ENCODE data around the gene CACNA2D3. TPM values are rescaled to one million over a fixed set of nuclear protein-coding genes. Genes with fewer than 3 reads are reported as not detected.
"Not testable (repeated sequence)": the region's sequence is repeated elsewhere in the genome, so short reads cannot be mapped to it uniquely, and the experiment has no call there.

CACNA2D3 gene
- total RNA-seq, 4 donors from 2014 or later, result 0.30 to 9.6 (median 3.9) TPM

- DNase-seq (ENCODE audit: low spot score in 2 of 2), result no peak
- WGBS, 2 donors, result 93 to 94% methylated on average over 43 of the region's 43 CpGs
- no peaks in the 10 kb centered on the region for H3K27me3 ChIP-seq
- no peak overlapping the region for H3K27ac ChIP-seq
- H3K9me3 ChIP-seq, result peaks cover 0 to 4% (median 0%) of the 10 kb centered on the region in 4 donors
- no peaks in the 10 kb centered on the region for H3K4me1 ChIP-seq
- no peak for TF ChIP-seq EP300 (IDR thresholded peaks at IDR 0.05)
- TF ChIP-seq, protein P1, sequence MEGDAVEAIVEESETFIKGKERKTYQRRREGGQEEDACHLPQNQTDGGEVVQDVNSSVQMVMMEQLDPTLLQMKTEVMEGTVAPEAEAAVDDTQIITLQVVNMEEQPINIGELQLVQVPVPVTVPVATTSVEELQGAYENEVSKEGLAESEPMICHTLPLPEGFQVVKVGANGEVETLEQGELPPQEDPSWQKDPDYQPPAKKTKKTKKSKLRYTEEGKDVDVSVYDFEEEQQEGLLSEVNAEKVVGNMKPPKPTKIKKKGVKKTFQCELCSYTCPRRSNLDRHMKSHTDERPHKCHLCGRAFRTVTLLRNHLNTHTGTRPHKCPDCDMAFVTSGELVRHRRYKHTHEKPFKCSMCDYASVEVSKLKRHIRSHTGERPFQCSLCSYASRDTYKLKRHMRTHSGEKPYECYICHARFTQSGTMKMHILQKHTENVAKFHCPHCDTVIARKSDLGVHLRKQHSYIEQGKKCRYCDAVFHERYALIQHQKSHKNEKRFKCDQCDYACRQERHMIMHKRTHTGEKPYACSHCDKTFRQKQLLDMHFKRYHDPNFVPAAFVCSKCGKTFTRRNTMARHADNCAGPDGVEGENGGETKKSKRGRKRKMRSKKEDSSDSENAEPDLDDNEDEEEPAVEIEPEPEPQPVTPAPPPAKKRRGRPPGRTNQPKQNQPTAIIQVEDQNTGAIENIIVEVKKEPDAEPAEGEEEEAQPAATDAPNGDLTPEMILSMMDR (IDR thresholded peaks at IDR 0.05), result no peak
- no peak for TF ChIP-seq POLR2A (IDR thresholded peaks at IDR 0.05)
- no peak overlapping the region for H3K4me3 ChIP-seq
- H3K36me3 ChIP-seq, result no peaks in the 10 kb centered on the region
Measured at GRCh38 chr3:54625805-54626787, 503.7 kb downstream of the CACNA2D3 start.

DNA sequence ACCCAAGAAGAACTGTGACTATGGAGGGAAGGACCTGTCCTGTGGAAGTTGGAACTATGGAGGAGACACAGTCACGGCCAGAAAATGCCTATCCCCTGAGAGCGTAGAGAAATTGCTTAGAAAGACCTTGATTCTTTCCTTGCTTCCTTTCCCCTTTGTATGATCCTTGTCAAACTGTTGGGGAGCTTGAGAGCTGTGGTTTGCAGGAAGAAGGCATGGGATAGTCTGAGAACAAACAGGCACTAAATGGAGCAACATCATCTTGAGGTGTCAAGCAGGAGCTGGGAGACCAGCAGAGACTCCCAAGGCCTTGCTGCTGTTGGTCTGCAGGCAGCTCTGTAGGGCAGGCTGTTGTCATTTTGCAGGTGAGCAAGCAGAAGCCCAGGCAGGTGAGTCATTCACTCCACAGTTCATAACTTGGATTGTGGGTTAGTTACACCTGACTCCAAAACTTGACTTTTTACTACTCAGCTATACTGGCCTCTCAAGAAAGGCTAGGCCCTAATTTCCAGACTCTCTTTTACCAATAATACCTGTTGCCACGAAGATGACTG lies 506.6 kb downstream of the CACNA2D3 start:
- no peak for DNase-seq (ENCODE audit: low spot score in 2 of 2)
- no peak overlapping the region for H3K4me3 ChIP-seq
- H3K27ac ChIP-seq, result no peak overlapping the region
- 81 to 87% methylated on average over 3 of the region's 3 CpGs for WGBS, 2 donors
- no peaks in the 10 kb centered on the region for H3K27me3 ChIP-seq
- H3K36me3 ChIP-seq, result no peaks in the 10 kb centered on the region
- TF ChIP-seq POLR2A (IDR thresholded peaks at IDR 0.05), result no peak
- TF ChIP-seq, protein P1 (IDR thresholded peaks at IDR 0.05), result no peak
- no peak for TF ChIP-seq EP300 (IDR thresholded peaks at IDR 0.05)
- H3K9me3 ChIP-seq, result peaks cover 0 to 4% (median 0%) of the 10 kb centered on the region in 4 donors
- H3K4me1 ChIP-seq, result no peaks in the 10 kb centered on the region

DNA sequence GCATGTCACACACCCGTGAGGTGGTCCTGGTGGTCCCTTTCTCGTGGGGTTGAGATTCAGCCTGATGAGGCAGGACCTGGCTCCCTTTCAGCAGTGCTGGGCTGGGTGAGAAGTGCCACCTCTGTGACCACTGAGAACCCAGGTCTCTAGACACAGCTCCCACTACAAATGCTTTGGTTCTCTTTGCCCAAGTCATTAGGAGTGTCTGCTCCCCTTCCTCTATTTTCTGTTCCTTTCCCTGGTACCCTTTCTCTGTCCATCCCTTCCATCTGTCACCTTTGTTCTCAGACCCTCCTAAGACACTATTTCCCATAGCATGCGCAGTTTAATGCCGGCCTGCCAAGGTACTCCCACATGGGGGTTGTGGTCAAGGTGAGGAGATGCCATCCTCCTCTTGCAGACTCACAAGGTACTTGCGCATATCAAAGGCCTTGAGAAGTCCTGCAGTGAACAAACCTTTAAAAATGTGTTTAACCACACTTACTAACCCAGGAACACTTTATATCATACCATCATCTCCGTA lies 507.8 kb downstream of the CACNA2D3 start:
- Histone ChIP-seq H3K36me3 (no peaks in the 10 kb centered on the region), H3K27ac (no peak overlapping the region), H3K27me3 (no peaks in the 10 kb centered on the region), H3K4me3 (no peak overlapping the region), H3K9me3 (peaks cover 0 to 4% (median 0%) of the 10 kb centered on the region in 4 donors), H3K4me1 (no peaks in the 10 kb centered on the region)
- WGBS, 2 donors, result 63 to 74% methylated on average over 6 of the region's 6 CpGs
- TF ChIP-seq, protein P1 (IDR thresholded peaks at IDR 0.05), result no peak
- TF ChIP-seq POLR2A (IDR thresholded peaks at IDR 0.05) (no peak), EP300 (IDR thresholded peaks at IDR 0.05) (no peak)
- no peak for DNase-seq (ENCODE audit: low spot score in 2 of 2)

- H3K27me3 ChIP-seq; H3K9me3 ChIP-seq; H3K4me3 ChIP-seq; H3K36me3 ChIP-seq; DNase-seq (ENCODE audit: low spot score in 2 of 2); H3K27ac ChIP-seq; H3K4me1 ChIP-seq: not testable (repeated sequence)
- WGBS, 2 donors, result 91 to 93% methylated on average over 6 of the region's 6 CpGs
Measured at GRCh38 chr3:54631001-54631400, 508.6 kb downstream of the CACNA2D3 start.

- H3K27ac ChIP-seq, result no peak overlapping the region
- TF ChIP-seq EP300 (IDR thresholded peaks at IDR 0.05) (no peak), POLR2A (IDR thresholded peaks at IDR 0.05) (no peak)
- no peaks in the 10 kb centered on the region for H3K27me3 ChIP-seq
- no peaks in the 10 kb centered on the region for H3K36me3 ChIP-seq
- 61 to 71% methylated on average over 6 of the region's 6 CpGs for whole genome bisulfite sequencing, 2 donors
- no peaks in the 10 kb centered on the region for H3K9me3 ChIP-seq
- no peaks in the 10 kb centered on the region for H3K4me1 ChIP-seq
- H3K4me3 ChIP-seq, result no peak overlapping the region
- DNase-seq (ENCODE audit: low spot score in 2 of 2), result no peak
Measured at GRCh38 chr3:54631516-54632325, 509.4 kb downstream of the CACNA2D3 start.

All from tibial nerve (tissue), 4 donors.